Caco-2 (cell line): ENCODE data around the gene SUPT6H. TPM values are rescaled to one million over a fixed set of nuclear protein-coding genes. Genes with fewer than 3 reads are reported as not detected.

Source experiments
- BruUV-seq: library from RNA; stranded (reverse); fragments of 400-500 nt; replicated peaks from 2 replicates; lab custom pipeline; 2021; lab: Mats Ljungman, UMichigan
- CTCF ChIA-PET: fragments of 300-600 bp; sonication (Branson Sonifier 250); formaldehyde crosslinking; loops from one replicate; lab custom pipeline; 2022; ENCODE audit warnings: antibody characterized with exemption; lab: Charles Lee
- POLR2A ChIA-PET: fragments of 300-600 bp; sonication (Branson Sonifier 250); formaldehyde crosslinking; loops from one replicate; lab custom pipeline; 2022; ENCODE audit warnings: antibody characterized with exemption; lab: Charles Lee
- DNase-seq, 2 experiments: peaks; one replicate each; pipeline versions ENCODE4 v3.0.0 to v3.0.0-alpha.2; 2020 to 2022
- H3K27me3 ChIP-seq: replicated peaks from 2 replicates; pipeline ENCODE4 v1.6.0; 2011; ENCODE audit warnings: low read length; ENCODE audit not compliant: control insufficient read depth, insufficient read depth
- H3K36me3 ChIP-seq: 2 replicates; pipeline ENCODE4 v1.5.1; 2011; ENCODE audit warnings: low read length; ENCODE audit not compliant: control insufficient read depth, insufficient read depth
- H3K4me1 ChIP-seq: fragments of 250-450 bp; sonication (Bioruptor Pico); 2 replicates; pipeline ENCODE4 v1.5.1; 2020; ENCODE audit warnings: mild to moderate bottlenecking
- H3K4me3 ChIP-seq: 2 replicates; pipeline ENCODE4 v1.5.1; 2011; ENCODE audit warnings: low read depth, mild to moderate bottlenecking, control low read depth, low read length
- H3K9me3 ChIP-seq: fragments of 250-450 bp; sonication (Bioruptor Pico); 2 replicates; pipeline ENCODE4 v1.5.1; 2020; ENCODE audit warnings: mild to moderate bottlenecking, moderate library complexity
- H3K27ac Mint-ChIP-seq: one replicate; pipeline ENCODE4 v1.8.0; 2022; ENCODE audit warnings: mixed read lengths; ENCODE audit not compliant: unreplicated experiment
- H3K27me3 Mint-ChIP-seq: one replicate; pipeline ENCODE4 v1.8.0; 2022; ENCODE audit warnings: mixed read lengths; ENCODE audit not compliant: insufficient read depth, unreplicated experiment
- H3K36me3 Mint-ChIP-seq: one replicate; pipeline ENCODE4 v1.8.0; 2022; ENCODE audit warnings: mild to moderate bottlenecking, mixed read lengths; ENCODE audit not compliant: insufficient read depth, unreplicated experiment
- H3K4me1 Mint-ChIP-seq: one replicate; pipeline ENCODE4 v1.8.0; 2022; ENCODE audit warnings: low read depth, mixed read lengths; ENCODE audit not compliant: unreplicated experiment
- H3K4me3 Mint-ChIP-seq: one replicate; pipeline ENCODE4 v1.8.0; 2022; ENCODE audit warnings: mild to moderate bottlenecking, moderate library complexity, mixed read lengths; ENCODE audit not compliant: unreplicated experiment
- H3K9me3 Mint-ChIP-seq: one replicate; pipeline ENCODE4 v1.8.0; 2022; ENCODE audit warnings: mixed read lengths; ENCODE audit not compliant: unreplicated experiment
- CTCF ChIP-seq, 2 experiments: fragments of 200-600 bp in 1 of 2; IDR thresholded peaks; 1 replicate in 1 of 2; 2 replicates in 1 of 2; pipeline versions ENCODE4 v1.5.1 to v1.8.0; 2011 to 2022; ENCODE audit warnings: antibody characterized with exemption in 1 of 2, control low read depth in 1 of 2, inconsistent platforms in 1 of 2, low read depth in 1 of 2, low read length in 1 of 2, mild to moderate bottlenecking in 1 of 2, moderate library complexity in 1 of 2; ENCODE audit not compliant: insufficient read depth in 1 of 2, severe bottlenecking in 1 of 2, unreplicated experiment in 1 of 2
- intact Hi-C: fragments of 100-400 bp; cut with micrococcal nuclease; formaldehyde crosslinking; loops from one replicate; pipeline ENCODE4 v1.10.0; 2022; ENCODE audit not compliant: unreplicated experiment
- total RNA-seq: library from RNA; stranded (reverse); gene quantifications from 2 replicates; pipeline ENCODE4 v1.2.3, GENCODE V29; 2022

The SUPT6H gene
- total RNA-seq, 1 experiment from 2014 or later: 129 TPM

GRCh38 chr17:28743243-28744103 lies 81.5 kb downstream of the SUPT6H start, which contains the start of gene TRAF4:
TRAF4 (plus strand) TSS chr17:28744011; CDS start chr17:28744113, 102 bp downstream.
- POLR2A ChIA-PET: interaction anchor here (0.7 to 8.1 kb wide), 6 partner anchors 16 to 208 kb away, joined by 3 to 165 read pairs (median 7); partner anchors contain the start of genes NEK8, PHF12, RPL23A and SDF2
- H3K4me1 Mint-ChIP-seq: peaks cover 12% of the 10 kb centered on the region
- TF ChIP-seq CTCF (IDR thresholded peaks at IDR 0.05; ENCODE audit: insufficient read depth in 1 of 2, low read depth in 1 of 2, low read length in 1 of 2, severe bottlenecking in 1 of 2, unreplicated experiment in 1 of 2): peak in 1 of 2 experiments; percentile 18
- CTCF ChIA-PET: interaction anchor here (0.7 to 2.6 kb wide), 5 partner anchors 16 to 1991 kb away, joined by 3 to 54 read pairs (median 5); partner anchors contain the start of genes BLTP2, NEK8, RPL23A and TLCD1
- peaks cover 66% of the 10 kb centered on the region for H3K36me3 Mint-ChIP-seq
- BruUV-seq: TSS peak; percentile 73
- Histone ChIP-seq H3K4me3 (peak within 1 kb of the TSS; percentile 68), H3K36me3 (peaks cover 14% of the 10 kb centered on the region), H3K9me3 (no peaks in the 10 kb centered on the region), H3K27me3 (no peaks in the 10 kb centered on the region), H3K4me1 (peaks cover 40% of the 10 kb centered on the region)
- H3K27ac Mint-ChIP-seq: peak within 1 kb of the TSS; percentile 96
- no peaks in the 10 kb centered on the region for H3K27me3 Mint-ChIP-seq
- DNase-seq: peak; percentile 83 to 89
- no peaks in the 10 kb centered on the region for H3K9me3 Mint-ChIP-seq
- intact Hi-C loops: loop anchor here (1.0 to 5.0 kb wide), 3 partner anchors 16 to 209 kb away; partner anchors contain the start of gene PHF12
- peak within 1 kb of the TSS; percentile 95 for H3K4me3 Mint-ChIP-seq

- peak overlapping the region; percentile 95 for H3K4me3 Mint-ChIP-seq
- Histone ChIP-seq H3K36me3 (peaks cover 18% of the 10 kb centered on the region), H3K4me3 (peak overlapping the region; percentile 68), H3K4me1 (peaks cover 40% of the 10 kb centered on the region), H3K27me3 (no peaks in the 10 kb centered on the region), H3K9me3 (no peaks in the 10 kb centered on the region)
- TSS peak; percentile 66 for BruUV-seq
- peaks cover 12% of the 10 kb centered on the region for H3K4me1 Mint-ChIP-seq
- no peaks in the 10 kb centered on the region for H3K27me3 Mint-ChIP-seq
- H3K36me3 Mint-ChIP-seq: peaks cover 74% of the 10 kb centered on the region
- intact Hi-C loops: loop anchor here (5.0 kb wide), 1 partner anchor 208 kb away; the partner anchor contains the start of gene PHF12
- H3K9me3 Mint-ChIP-seq: no peaks in the 10 kb centered on the region
- DNase-seq: peak; percentile 90
- CTCF ChIA-PET: interaction anchor here (1.1 to 9.5 kb wide), 4 partner anchors 17 to 97 kb away, joined by 3 to 324 read pairs (median 36); partner anchors contain the start of genes NEK8 and TLCD1
- peak overlapping the region; percentile 96 for H3K27ac Mint-ChIP-seq
- no peak for TF ChIP-seq CTCF (IDR thresholded peaks at IDR 0.05; ENCODE audit: insufficient read depth in 1 of 2, low read depth in 1 of 2, low read length in 1 of 2, severe bottlenecking in 1 of 2, unreplicated experiment in 1 of 2)
- POLR2A ChIA-PET: interaction anchor here (1.1 to 8.1 kb wide), 3 partner anchors 9 to 25 kb away, joined by 3 to 165 read pairs (median 52); partner anchors contain the start of genes NEK8, RPL23A and TLCD1
These were observed 82.3 kb downstream of the SUPT6H start for GRCh38 chr17:28744104-28744971.
